GM18517 (cell line): Measurements from ENCODE around the gene SOX18.

Experiments used
- ATAC-seq: cut with Tn5 transposase; IDR thresholded peaks from one replicate; pipeline ENCODE4 v1.9.1; 2021; ENCODE audit warnings: mild to moderate bottlenecking, moderate library complexity; ENCODE audit not compliant: unreplicated experiment

Gene SOX18

DNA sequence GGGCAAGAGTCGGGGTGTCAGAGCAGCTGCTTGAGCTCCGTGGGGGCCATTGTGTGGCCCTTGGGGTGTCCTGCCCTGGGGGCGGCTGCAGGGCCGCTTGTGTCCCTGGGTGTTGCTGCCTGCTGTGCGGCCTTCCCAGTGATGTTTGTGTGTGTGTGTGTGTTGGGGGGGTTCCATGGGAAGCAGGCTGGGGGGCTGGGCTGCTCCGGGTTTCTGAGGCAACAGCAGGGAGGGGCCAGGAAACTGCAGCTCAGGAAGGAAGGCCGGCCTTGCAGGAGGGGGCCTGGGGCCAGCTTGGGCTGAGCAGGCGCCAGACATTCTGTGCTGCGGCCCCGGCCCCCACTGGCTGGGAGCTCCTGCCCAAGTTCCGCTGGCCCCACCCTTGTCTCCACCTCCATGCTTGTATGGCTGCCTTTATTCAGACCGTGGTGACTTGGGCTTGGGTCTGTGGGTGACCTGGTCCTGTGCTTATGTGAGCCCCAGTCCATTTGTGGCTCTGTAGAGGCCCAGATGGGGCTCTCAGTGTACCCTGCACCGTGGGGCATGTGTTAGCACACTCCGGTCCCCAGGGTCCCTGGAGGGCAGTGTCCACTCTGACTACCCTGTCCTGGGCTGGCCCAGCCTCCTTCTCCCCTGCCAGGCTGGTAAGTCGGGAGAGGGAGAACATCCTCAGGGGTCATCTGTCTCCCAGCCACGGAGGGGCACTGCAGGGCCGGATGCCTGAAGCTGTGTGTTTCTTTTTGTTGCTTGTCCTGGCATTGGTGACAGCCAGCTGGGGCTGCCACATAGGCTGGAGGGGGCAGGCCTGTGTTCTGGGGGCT is 4.6 kb upstream of the SOX18 start:
- no peak for ATAC-seq

DNA sequence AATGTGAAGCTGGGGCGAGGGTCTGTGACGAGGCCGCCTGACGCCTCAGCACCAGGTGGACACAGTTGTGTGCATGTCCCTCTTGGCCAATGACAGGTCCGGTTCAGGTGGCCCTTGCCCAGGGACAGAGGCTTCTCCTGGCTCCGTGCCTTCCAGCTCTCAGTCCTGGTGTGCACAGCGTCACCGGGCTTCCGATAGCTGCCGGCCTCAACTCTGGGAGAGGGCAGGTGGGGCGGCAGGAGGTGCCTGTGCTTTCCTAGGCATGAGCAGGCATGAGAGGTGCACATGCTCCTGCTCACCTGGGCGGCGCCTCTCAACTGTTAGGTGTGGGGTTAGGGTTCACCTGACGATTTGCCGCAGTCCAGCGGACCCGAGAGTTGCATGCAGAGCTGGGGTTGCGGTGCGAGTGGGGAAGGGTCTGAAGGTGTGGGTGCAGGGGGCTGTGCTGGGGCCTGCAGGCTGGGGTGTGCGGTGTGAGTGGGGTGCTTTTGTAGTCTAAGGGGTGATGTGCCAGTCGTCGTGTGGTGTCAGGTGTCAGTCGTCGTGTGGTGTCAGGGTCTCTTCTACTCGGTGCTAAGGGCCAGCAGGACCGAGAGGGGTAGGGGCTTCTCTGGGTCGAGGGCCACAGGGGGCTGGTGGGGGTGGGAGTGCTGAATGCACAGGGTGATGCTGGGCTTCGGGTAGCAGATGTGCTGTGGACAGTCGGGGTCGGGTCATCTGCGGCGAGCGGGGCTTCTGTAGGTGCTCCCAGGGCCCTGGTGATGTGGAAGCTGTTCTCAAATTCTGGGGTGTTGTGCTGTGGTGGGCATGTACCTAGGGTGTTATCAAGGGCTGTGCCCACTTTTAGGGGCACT is 3.8 kb upstream of the SOX18 start:
- no peak for ATAC-seq

- no peak for ATAC-seq
Observed at GRCh38 chr20:64052326-64052722, 2.9 kb upstream of the SOX18 start.

DNA sequence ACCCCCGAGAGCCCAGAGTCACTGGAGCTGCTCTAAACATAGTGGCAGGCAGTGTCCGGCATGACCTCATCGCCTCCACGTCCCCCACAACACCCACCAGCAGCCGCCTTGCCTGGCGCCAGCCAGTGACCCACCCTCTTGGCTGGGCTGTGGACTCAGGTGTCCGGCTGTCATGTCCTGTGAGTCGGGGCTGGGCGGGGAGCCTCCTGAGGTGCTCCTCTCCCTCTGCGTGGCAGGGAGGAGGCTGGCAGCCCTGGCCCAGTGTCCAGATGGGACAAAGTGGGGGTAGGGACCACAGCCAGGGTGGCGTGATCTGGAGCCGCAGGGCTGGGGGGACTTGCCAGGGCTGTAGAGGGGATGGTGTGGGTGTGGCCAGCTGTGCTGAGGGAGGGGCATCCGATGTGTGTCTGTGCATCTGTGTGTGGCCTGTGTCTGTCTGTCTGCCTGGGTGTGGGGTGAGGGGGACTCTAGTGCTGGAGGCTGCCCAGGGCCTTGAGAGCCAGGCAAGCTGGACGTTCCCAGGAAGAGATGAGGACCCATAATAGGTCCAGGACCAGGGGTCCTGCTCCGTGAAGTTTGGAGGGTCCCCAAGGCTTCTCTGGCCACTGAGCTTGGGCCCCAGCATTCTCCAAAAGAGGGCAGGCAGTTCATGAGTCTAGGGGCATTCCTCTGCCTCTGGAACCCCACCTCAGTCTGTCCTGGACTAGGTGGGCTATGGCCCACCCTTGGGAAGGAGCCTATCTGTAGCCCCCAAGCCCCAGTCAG is 2.3 kb upstream of the SOX18 start:
- no peak for ATAC-seq

DNA sequence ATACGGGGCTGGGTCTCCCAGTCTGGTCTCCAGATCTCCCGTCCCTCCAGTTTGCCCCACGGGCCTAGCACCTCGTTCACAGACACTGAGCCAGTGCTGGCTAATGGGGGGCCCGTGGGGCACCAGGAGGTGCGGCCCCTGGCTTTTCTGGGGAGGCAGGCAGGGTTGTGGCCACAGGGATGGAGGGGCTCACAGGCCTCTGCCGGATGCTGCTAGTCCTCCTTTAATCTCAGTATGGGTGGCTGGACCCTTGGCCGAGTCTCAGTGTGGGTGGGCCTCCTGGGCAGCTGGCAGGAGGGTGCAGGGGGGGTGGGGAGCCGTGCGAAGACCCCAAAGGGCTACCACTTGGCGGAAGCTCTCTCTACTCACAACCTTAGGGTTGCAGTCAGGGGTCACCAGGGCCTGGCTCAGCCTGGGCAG is 1.6 kb upstream of the SOX18 start:
- ATAC-seq = no peak

GRCh38 chr20:64050261-64051032 is 1.0 kb upstream of the SOX18 start:
- ATAC-seq = no peak

DNA sequence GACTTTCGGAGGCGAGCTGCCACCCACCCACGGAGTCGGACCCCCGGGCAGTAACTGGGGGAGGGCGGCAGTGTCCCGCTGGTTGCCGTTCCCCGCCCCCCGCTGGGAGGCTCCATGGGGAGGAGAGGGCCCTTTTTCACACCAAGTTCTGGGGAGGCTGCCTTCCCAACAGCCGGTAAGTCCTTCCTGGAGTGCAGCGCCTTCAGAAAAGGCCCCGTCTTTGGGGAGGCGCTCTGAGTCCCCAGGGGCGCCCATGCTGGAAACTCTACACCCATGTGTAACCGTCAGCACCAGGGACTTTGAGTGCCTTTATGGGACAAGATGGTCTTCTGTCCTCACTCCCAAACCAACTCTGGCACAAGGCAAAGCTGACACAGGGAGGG is 430 bp upstream of the SOX18 start:
- ATAC-seq = no peak

GRCh38 chr20:64048402-64049044 is 916 bp downstream of the SOX18 start:
- ATAC-seq = no peak

DNA sequence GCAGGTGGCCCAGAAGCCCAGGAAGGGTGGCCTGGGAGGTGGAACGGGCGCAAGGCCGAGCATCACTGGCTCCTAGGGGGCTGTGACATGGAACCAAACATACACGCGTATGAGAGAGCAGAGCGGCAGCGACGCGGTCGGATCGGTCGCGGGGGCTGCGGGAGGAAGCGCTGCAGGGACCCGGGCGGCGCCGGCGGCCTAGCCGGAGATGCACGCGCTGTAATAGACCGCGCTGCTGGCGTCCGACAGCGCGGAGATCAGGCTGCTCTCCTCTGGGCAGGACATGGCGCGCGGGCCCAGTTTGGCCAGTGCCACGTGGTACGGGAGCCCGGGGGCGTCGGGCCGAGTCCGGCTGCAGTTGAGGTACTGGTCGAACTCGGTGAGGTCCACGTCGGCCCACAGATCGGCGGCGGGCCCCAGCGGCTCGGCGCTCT is 1.5 kb downstream of the SOX18 start:
- ATAC-seq = no peak

- ATAC-seq = no peak
Observed at GRCh38 chr20:64047046-64047389, 2.4 kb downstream of the SOX18 start.

DNA sequence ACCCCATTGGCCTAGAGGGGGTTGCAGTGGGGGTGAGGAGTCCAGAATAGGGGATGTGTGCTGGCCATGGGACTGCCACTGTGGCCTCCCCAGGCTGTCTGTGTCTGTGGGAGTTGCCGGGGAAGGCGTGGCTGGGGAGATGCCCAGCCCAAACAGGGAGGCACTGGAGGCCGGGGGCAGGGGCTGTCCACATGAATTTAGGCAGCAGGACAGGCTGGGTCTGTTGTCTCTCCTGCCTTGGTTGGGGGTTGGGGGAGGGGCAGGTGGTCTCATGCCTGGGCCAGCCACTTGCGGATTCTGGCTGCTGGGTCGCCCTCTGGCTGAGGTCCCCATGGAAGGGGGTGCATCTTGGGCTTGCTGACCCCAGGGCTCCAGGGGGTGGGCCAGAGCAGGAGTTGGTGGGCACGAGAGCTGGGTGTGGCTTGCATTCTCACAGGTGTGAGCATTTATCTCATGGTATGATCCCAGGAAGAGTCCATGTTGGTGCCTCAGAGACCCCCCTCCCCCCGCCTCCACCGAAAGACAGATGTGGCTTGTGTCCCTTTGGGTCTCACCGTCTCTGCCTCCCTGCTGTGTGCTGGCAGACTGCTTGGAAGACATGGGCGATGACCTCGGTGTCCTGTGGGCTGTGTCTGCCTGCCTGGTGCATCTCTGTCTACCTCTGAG is 4.0 kb downstream of the SOX18 start:
- ATAC-seq = no peak

GRCh38 chr20:64044484-64045247 is 4.8 kb downstream of the SOX18 start:
- ATAC-seq = no peak

DNA sequence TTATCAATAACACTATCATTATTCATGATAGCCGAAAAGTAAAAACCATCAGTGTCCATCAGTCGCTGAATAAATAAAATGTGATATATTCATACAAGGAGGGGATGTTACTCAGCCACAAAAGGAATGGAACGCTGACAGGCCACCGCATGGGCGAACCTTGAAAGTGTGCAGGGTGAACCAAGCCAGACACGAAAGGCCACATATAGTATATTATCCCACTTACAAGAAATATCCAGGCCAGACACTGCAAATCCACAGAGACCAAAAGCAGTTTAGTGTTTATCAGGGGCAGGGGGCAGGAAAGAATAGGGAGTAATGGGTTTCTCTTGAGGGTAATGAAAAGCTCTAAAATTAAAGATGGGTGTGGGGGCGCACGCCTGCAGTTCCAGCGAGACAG is 5.7 kb downstream of the SOX18 start:
- no peak for ATAC-seq

DNA sequence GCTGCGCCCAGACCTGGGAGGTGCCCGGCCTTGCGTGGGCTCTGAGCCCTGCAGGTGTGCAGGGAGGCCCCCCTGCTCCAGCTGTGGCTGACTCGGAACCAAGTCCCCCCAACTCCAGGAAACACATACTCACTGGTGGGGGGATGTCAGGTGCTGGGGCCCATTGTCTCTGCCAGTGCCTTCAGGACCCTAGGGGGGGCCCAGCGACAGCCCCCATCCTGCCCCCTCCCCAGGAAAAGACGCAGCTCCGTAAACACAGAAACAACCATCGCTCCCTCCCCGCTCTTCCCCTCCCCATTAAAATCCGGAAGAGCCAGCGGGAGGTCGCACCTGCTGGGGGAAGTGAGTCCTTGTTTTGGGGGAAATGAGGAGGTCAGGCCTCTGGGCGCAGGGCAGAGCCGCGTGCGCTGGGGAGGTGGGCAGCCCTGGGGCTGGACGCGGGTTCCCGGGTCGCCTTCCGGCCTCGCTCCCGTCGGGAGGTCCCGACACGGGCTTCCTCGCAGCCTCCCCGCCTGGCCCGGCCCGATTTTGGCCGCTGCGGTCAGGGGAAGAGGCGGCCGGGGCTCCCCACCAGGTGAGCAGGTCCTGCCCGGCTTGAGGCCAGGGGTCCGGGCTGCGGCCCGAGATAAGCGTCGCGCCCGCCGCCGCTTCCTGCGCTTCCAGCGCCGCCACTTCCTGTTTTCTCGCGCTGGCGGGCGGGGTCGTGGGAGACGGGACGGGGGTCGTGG is 7.2 kb downstream of the SOX18 start:
- no peak for ATAC-seq

DNA sequence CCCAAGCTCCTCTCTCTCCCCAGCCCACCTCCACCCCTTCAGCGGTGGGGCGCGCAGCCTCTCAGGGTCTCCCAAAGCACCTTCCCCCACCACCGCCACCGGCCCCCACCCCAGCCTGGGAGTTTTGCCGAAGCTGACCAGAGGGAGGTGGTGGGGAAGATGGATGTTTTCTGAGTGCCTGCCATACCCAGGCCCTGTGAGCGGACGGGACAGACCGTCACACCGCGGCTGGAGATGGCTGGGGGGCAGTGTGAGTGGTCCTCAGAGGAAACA is 7.7 kb downstream of the SOX18 start:
- ATAC-seq = no peak

- no peak for ATAC-seq
Observed at GRCh38 chr20:64041040-64041780, 8.2 kb downstream of the SOX18 start.

DNA sequence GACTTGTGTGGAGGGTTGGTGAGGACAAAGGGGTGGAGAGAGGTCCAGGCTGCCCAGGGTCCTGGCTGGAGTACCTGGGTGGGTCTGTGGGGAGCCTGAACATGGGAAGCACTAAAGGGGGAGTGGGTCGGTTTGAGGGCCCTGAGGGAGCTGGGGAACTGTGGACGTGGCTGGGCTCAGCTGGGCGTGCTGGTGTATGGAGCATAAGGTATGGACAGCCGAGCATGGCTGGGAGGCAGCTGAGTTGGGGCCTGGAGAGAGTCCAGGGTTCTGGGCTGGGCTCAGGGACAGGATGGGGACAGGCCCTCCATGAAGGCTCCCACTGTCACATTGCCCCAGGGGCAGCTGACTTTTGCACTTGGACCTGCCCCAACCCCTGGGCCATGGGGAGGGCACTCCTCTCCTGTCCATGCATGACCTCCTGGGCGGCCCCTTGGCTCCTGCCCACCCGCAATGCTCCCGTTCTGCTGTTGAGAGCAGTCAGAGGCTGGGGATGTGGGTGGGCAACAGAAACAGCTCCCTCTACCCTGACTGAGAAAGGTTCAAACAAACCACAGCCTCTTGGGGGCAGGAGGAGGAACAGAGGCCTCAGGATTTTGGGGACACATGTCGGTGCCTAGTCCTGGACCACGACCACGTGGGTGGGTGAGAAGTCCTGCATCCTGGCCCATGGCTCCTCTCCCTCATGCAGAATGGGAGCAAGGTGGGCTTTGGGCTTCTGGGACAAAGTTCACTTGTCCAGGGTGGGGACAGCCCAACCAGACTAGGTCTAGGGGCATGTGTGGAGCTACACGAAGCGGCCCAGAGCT is 9.0 kb downstream of the SOX18 start:
- no peak for ATAC-seq
